Testis (tissue), 3 donors: Measurements from ENCODE around the gene FILIP1L. TPM values are rescaled to one million over a fixed set of nuclear protein-coding genes. Genes with fewer than 3 reads are reported as not detected.

Source experiments
- DNase-seq: peaks from one replicate; pipeline ENCODE4 v3.0.0-alpha.2; 2019
- H3K27ac ChIP-seq, 2 donors: fragments of 200-600 bp; sonication (generic); one replicate each; pipeline ENCODE4 v1.5.1; 2019
- H3K27me3 ChIP-seq: fragments of 200-600 bp; sonication (generic); one replicate; pipeline ENCODE4 v1.5.1; 2019
- H3K36me3 ChIP-seq: fragments of 200-600 bp; sonication (generic); one replicate; pipeline ENCODE4 v1.5.1; 2017; ENCODE audit warnings: low read depth; ENCODE audit errors: missing control alignments
- H3K4me1 ChIP-seq: fragments of 200-600 bp; sonication (generic); one replicate; pipeline ENCODE4 v1.5.1; 2019
- H3K4me3 ChIP-seq, 2 donors: fragments of 200-600 bp; sonication (generic); one replicate each; pipeline ENCODE4 v1.5.1; 2017 to 2019
- H3K9me3 ChIP-seq: fragments of 200-600 bp; sonication (generic); one replicate; pipeline ENCODE4 v1.5.1; 2017
- CTCF ChIP-seq, 3 experiments: fragments of 450-650 bp in 2 of 3; fragments of 200-600 bp in 1 of 3; sonication (generic) in 1 of 3; IDR thresholded peaks; one replicate each; pipeline ENCODE4 v1.5.1; 2016 to 2019; ENCODE audit warnings: antibody characterized with exemption in 3 of 3, mild to moderate bottlenecking in 2 of 3, moderate library complexity in 1 of 3
- POLR2A ChIP-seq: fragments of 450-650 bp; IDR thresholded peaks from one replicate; pipeline ENCODE4 v1.6.1; 2017; ENCODE audit warnings: antibody characterized with exemption, mild to moderate bottlenecking, moderate library complexity
- WGBS, 2 donors: methylation state at CpG; one replicate each; pipeline ENCODE4 v1.1.5; 2018; 5-methylcytosine and 5-hydroxymethylcytosine counted together
- intact Hi-C: fragments of 100-400 bp; cut with DNase I; formaldehyde crosslinking; loops from one replicate; pipeline ENCODE4 v1.15.1; 2023; ENCODE audit warnings: low total_unique reads
- polyA plus RNA-seq: library from polyadenylated mRNA; stranded (reverse); fragments of 350-450 nt; fragmentation: Illumina TruSeq; extraction: RNeasy Lipid Tissue Mini Kit (QIAGEN cat#74804); gene quantifications from one replicate; pipeline ENCODE4 v1.2.3, GENCODE V29; 2014; ENCODE audit warnings: low read depth, low replicate concordance; ENCODE audit not compliant: insufficient read depth
- total RNA-seq, 2 donors: library from RNA; depleted of rRNA; stranded (reverse); fragments of >200 nt; gene quantifications; one replicate each; pipeline ENCODE4 v1.2.3, GENCODE V29; 2016

Gene FILIP1L
- total and polyA plus RNA-seq, 3 donors from 2014 or later = 16.5 to 20.1 (median 16.7) TPM

DNA sequence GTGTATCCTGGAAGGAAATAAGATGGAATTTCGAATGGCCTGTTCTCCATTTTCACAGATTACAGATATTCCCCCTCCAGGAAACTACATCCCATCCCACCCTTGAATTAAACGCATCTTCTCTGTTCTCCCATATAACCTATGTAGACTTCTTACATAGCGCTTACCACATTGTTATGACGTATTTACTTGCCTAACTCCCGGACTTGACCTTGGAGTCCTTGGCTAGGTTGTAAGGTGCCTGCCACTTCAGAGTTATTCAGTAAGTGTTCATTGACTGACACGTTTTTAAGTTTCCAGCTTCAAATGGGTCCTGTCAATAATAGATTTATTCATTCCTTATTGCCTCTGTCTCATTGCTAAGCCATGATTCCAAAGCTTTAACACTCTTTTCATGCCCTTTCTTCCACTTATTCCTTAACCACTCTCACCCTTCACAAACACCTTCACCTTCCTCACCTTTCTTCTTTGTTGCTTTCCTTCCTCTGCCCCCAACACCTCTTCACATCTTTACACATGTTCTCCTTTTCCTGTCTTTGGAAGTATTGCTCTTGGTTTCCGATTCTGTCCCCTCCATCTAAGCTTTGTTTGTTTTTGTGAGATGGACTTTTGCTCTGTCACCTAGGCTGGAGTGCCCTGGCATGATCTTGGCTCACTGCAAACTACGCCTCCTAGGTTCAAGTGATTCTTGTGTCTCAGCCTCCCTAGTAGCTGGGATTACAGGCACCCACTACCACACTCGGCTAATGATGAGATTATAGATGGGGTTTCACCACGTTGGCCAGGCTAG lies 158.3 kb downstream of the FILIP1L start:
- Histone ChIP-seq H3K36me3 (no peaks in the 10 kb centered on the region), H3K27me3 (no peaks in the 10 kb centered on the region), H3K9me3 (no peaks in the 10 kb centered on the region), H3K4me1 (no peaks in the 10 kb centered on the region), H3K4me3 (no peak overlapping the region), H3K27ac (no peak overlapping the region)
- intact Hi-C loops = no loop called here
- DNase-seq = no peak
- TF ChIP-seq POLR2A (no peak), CTCF (IDR thresholded peaks at IDR 0.05) (no peak)
- WGBS, 2 donors = 93 to 94% methylated on average over 10 of the region's 10 CpGs

GRCh38 chr3:99954914-99955644 lies 159.2 kb downstream of the FILIP1L start:
- Histone ChIP-seq H3K4me1 (no peaks in the 10 kb centered on the region), H3K4me3 (no peak overlapping the region), H3K9me3 (no peaks in the 10 kb centered on the region), H3K36me3 (no peaks in the 10 kb centered on the region), H3K27ac (no peak overlapping the region), H3K27me3 (no peaks in the 10 kb centered on the region)
- no peak for TF ChIP-seq CTCF (IDR thresholded peaks at IDR 0.05)
- TF ChIP-seq POLR2A = no peak
- no peak for DNase-seq
- 64 to 69% methylated on average over 4 of the region's 4 CpGs for WGBS, 2 donors
- intact Hi-C loops = no loop called here

DNA sequence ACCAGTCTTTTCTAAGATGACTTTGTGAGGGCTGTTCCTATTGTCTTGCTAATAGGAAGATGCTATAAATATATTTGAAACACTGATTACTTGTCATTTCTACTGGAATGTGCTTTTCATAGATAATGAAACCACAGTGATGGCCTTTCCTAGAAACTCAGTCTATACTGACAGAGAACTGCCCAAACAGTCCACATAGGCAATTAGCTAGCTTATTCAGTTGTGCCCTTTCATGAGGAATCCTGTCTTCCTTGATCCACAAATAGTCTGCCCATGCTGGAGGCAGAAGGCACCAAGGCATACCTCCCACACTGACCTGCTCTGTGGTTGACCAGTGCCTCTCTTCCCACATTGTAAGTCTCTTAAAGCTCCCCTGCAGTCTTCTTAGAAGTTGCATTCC lies 160.7 kb downstream of the FILIP1L start:
- H3K27me3 ChIP-seq = no peaks in the 10 kb centered on the region
- H3K36me3 ChIP-seq = no peaks in the 10 kb centered on the region
- no peaks in the 10 kb centered on the region for H3K4me1 ChIP-seq
- H3K9me3 ChIP-seq = no peaks in the 10 kb centered on the region
- intact Hi-C loops = no loop called here
- DNase-seq = no peak
- no peak for TF ChIP-seq POLR2A
- TF ChIP-seq CTCF (IDR thresholded peaks at IDR 0.05) = no peak
- no peak overlapping the region for H3K4me3 ChIP-seq
- no peak overlapping the region for H3K27ac ChIP-seq

GRCh38 chr3:99952306-99952705 lies 162.0 kb downstream of the FILIP1L start:
- DNase-seq = no peak
- WGBS, 2 donors = 88 to 97% methylated on average over 1 of the region's 1 CpG

More at GRCh38 chr3:99952306-99952705, 162.0 kb downstream of the FILIP1L start:
- intact Hi-C loops = no loop called here
- TF ChIP-seq CTCF (IDR thresholded peaks at IDR 0.05) (no peak), POLR2A (no peak)
- H3K4me3 ChIP-seq = no peak overlapping the region
- no peak overlapping the region for H3K27ac ChIP-seq
- no peaks in the 10 kb centered on the region for H3K36me3 ChIP-seq
- no peaks in the 10 kb centered on the region for H3K27me3 ChIP-seq
- no peaks in the 10 kb centered on the region for H3K9me3 ChIP-seq
- no peaks in the 10 kb centered on the region for H3K4me1 ChIP-seq
